Stimulated activated CD4-positive, alpha-beta T cell treated with anti-CD3 and anti-CD28 coated beads, Interleukin-2, amount 100 ng/mL, for 48 hours (primary cell): ENCODE measurements around the gene NEUROG2.
"Not testable (repeated sequence)": the region's sequence is repeated elsewhere in the genome, so short reads cannot be mapped to it uniquely, and the experiment has no call there.

Source experiments
- DNase-seq, 2 donors: peaks; one replicate each; pipeline ENCODE4 v3.0.0-alpha.2; 2020

NEUROG2 gene

DNA sequence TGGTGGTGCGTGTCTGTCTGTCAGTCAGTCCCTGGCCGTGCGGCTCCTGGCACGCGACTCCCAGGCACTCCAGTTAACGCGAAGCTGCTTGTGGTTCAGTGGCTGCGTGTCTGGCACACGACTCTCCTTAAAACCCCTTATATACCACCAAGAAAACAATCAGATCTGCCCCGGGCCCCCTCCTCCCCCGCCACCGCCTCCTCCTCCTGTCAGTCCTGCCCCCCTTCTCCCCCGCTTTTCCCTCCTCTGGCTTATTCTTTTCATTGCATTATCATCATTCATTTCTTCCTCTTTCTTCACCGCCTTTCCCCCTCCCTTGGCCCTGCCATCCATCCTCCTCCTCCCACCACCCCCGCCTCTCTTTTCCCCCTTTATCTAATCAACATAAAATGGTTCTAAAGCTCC, at the start of gene NEUROG2:
TSS of gene NEUROG2 (minus strand) at position 115 of the 405 bp plus-strand sequence. CDS start 705 bp downstream, outside the sequence.
- DNase-seq: no peak

DNA sequence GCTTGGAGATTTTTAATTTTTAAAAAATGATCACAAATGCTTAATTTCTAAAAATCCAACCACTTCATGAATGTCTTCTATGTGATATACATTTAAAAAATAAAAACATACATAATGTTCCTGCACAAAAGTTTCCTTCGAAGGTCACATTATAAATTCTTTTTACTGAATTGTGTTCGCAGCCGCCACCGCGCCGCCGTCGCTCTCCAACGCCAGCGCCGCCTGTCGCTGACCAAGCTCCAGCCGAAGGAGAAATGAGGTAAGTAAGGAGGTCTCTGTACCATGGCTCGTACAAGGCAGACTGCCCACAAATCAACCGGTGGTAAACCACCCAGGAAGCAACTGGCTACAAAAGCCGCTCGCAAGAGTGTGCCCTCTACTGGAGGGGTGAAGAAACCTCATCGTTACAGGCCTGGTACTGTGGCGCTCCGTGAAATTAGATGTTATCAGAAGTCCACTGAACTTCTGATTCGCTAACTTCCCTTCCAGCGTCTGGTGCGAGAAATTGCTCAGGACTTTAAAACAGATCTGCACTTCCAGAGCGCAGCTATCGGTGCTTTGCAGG, 48.8 kb upstream of the NEUROG2 start:
- no peak for DNase-seq

- no peak for DNase-seq
Measured at GRCh38 chr4:112563431-112564200, 47.6 kb upstream of the NEUROG2 start.

DNA sequence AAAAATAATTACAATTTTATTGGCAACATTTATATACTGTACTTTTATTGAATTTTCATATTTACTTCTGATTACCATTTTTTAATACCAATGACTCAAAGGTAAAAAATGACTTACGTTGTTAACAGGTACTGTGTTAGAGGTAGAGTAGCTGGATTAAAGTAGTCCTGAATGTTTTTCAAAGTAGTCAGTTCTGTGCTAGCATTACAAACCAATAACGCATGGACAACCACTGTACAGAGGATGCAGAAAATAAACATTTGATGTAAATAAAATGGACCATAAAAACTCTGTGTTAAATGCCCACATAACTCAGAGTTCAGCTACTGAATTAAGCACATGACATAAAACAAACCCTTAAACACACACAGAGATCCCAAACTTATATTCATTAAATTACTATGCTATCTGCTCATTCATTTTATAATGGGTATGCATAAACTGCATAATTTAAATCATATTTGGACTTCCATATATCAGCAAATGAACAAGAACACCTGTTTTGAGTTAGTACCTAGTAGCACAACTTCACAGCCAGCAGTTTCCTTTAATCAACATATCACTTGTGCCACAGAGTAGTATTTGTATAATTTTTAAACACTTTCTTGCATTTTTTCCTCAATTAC, 46.4 kb upstream of the NEUROG2 start:
- no peak for DNase-seq

- DNase-seq: no peak
Measured at GRCh38 chr4:112560084-112560483, 44.1 kb upstream of the NEUROG2 start.

DNA sequence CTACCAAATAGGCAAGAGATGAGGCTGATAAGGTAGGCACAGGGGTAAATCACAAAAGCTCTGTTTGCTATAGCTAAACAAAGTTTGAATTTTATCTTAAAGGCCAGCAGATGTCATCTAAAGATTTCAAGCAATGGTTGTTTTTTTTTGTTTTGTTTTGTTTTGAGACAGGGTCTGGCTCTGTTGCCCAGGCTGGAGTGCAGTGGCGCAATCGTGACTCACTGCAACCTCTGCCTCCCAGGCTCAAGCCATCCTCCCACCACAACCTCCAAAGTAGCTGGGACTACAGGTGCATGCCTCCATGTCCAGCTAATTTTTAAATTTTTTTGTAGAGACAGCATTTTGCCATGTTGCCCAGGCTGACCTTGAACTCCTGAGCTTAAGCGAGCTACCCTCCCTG, 43.1 kb upstream of the NEUROG2 start:
- DNase-seq: no peak

DNA sequence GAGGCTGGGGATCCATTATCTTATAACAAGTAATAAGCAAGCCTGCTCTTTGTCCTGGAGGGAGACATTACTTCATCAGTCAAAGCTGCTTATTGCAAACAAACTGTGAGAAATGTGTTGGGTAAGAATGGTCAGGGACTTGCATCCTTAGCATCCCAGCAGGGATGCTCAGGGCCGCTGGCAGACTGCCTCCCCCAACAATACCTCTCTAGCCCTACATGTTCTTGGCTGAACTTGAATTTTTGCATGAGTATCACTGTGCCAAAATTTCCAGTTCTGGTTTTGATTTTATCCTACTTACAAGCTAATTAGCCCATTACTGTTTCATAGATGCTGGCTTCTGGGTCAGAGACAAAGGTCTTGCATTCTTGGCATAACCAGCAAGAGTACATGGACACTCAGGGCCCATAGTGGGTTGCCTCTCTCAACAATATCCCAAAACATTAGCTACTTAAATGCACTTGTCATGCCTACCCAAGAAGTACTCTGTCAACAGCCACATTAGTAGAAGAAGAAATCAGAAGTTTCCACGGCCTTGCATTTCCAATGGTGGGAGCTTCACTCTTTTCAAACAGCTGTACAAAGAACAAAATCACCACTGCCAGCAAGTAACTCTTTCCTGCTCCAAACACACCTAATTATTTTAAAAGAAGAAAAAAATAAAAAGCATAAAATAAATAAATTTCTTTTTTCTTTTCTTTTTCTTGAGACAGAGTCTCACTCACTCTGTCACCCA, 41.9 kb upstream of the NEUROG2 start:
- DNase-seq: no peak

GRCh38 chr4:112554271-112554670, 38.3 kb upstream of the NEUROG2 start:
- not testable (repeated sequence) for DNase-seq

DNA sequence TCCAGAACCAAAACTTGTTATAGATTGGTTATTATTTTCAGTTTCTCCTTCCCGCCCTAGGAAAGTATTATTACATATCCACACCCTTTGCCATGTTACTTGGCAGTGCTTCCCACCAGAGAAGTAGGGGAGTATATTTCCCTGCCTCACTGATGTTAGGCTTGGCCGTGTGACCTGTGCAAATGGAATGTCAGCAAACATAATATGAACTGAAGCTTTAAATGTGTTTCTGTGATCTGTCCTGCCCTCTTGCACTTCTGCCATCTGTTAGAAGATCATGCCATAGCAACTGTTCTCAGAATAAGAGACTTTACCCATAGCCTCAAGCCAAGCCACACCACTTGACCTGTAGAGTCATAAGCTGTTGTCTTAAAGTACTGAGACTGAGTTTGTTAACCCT, 36.7 kb upstream of the NEUROG2 start:
- DNase-seq: no peak

DNA sequence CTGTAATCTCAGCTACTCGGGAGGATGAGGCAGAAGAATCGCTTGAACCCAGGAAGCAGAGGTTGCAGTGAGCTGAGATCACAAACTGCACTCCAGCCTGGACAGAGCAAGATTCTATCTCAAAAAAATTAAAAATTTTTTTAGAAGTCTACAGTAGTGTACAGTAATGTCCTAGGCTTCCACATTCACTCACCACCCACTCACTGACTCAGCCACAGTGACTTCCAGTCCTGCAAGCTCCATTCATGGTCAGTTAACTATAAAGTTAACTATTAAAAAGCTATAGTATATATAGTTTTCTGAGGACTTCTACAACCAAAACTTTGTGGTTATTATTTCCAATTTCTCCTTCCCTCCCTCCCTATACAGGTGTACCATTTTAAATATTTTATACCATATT, 34.7 kb upstream of the NEUROG2 start:
- DNase-seq: no peak

DNA sequence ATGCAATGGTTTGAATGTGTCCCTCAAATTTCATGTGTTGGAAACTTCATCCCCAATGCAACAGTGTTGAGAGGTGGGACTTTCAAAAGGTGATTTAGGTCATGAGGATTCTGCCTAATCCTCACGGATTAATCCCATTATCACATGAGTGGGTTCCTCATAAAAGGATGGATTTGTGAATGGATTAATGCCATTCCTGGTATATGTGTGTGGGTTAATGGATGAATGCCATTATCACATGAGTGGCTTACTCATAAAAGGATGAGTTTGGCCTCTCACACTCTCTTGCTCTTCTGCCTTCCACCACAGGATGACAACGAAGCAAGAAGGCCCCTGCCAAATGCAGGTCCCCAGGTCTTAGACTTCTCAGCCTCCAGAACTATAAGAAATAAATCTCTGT, 30.5 kb upstream of the NEUROG2 start:
- DNase-seq: no peak

- DNase-seq: no peak
Measured at GRCh38 chr4:112545346-112545745, 29.4 kb upstream of the NEUROG2 start.

GRCh38 chr4:112540695-112541094, 24.7 kb upstream of the NEUROG2 start:
- no peak for DNase-seq

GRCh38 chr4:112536123-112536522, 20.1 kb upstream of the NEUROG2 start:
- no peak for DNase-seq

DNA sequence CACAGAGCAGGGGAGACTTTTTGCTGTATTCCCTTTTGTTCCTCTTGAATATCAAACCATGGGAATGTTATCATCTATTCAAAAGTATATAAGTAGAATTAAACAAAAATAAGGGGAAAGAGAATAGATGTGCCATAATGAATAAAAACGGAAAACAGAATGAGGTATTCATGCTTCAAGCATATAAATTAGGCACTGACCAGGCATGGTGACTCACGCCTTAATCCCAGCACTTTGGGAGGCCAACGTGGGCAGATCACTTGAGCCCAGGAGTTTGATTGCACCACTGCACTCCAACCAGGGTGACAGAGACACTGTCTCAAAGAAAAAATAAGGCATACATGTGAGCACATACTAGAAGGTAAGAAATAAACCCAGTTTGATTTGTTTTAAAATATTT, 16.3 kb upstream of the NEUROG2 start:
- DNase-seq: no peak

GRCh38 chr4:112531146-112531545, 15.2 kb upstream of the NEUROG2 start:
- no peak for DNase-seq

GRCh38 chr4:112526061-112526460, 10.1 kb upstream of the NEUROG2 start:
- no peak for DNase-seq

DNA sequence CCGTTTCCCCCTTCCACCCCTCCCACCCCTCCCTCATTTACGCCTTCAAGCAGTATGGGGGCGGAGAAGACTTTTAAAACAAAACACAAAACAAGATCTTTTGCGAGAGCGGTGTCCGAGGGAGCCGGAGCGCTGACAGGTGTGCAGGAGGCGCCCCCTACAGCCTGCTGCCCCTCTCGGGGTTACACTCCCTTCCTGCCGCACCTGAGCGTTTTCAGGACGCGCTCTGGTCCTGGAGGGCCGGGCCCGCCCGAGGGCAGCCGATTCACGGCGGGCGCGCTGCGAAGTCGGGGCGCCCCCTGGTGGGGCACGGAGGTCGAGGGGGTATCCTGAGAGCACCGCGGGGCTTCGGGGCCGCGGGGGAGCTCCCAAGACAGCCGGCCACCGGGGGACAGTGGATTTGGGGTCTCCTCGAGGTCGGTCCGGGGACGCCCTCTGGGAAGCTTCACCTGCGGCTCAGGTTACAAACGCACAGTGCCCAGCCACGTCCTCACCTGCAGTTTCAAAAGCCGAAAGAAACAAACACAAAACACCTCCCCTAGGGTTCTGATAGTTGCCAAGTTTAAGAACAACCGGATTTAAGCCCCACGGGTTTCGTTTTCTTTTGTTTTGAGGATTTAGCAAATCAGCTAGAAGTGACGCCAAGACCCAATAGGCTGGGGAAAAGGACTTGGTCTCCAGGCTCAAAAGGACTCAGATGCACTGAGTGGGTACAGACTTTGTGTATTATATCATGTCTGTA, 8.0 kb upstream of the NEUROG2 start:
- peak; percentile 72 to 80 for DNase-seq

- DNase-seq: no peak
Measured at GRCh38 chr4:112523008-112523721, 7.2 kb upstream of the NEUROG2 start.

GRCh38 chr4:112522431-112522830, 6.5 kb upstream of the NEUROG2 start:
- DNase-seq: not testable (repeated sequence)

- DNase-seq: no peak
Measured at GRCh38 chr4:112521123-112522023, 5.4 kb upstream of the NEUROG2 start.
